NCI-H446 treated with DMSO at 0.1 percent for 48 hours (cell line): ENCODE results near the gene NEUROD4.

Source experiments
- DNase-seq: peaks from one replicate; lab custom pipeline; 2025; lab: John Stamatoyannopoulos, UW

The NEUROD4 gene

DNA sequence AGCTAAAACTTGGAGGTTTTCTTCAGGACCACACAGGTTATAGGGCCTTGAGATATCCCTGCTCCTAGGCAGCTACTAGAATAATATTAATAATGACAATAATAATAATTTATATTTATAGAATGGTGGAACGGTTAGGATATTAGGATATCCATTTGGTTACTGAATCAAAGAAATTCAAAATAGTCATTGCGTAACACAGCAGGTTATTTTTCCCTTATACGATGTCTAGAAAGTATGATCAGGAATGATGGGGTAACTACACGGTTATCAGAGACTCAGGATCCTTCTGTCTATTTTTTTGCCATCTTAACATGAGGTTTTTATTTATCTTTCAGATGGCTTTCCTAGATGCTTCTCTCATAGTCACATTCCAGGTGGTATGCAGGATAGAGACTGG, 39.0 kb downstream of the NEUROD4 start:
- no peak for DNase-seq

DNA sequence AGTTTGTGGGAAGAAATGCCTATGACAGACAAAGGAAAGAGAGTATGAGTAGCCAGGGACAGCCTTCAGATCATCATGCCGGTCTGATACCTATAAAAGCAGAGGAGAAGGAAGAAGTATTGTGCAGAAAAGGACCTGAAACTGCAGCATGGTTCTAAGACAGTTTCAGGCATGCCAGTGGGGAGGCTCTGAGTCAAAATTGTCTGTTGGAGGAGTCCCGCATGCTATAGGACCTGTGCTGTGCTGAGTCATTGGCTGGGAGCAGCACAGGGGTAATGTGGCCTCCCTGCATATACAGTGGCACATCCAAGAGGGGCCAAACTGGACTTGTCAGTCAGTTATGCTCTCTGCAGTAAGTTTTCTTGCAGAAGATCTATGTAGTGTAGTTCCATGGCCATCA, 40.7 kb downstream of the NEUROD4 start:
- DNase-seq, result peak; percentile 51

DNA sequence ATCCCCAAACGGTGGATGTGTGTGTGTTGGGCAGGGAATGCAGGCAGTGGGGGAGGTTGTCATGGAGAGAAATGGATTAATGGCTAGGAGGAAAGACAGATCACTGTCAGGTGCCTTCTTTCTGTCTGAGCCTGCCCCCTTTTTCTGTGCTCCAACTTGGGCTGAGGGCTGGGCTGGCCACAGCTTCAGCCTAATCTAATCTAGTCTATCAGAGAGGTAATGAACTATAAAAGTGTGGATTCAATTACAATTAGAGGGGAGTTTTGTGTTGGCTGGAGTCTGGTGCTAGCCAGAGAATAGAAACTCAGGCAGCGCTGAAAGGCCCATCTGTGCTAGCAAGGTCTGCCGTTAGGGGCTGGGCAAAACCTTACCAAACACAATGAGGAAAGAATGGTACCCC, 41.2 kb downstream of the NEUROD4 start:
- peak; percentile 75 for DNase-seq

- no peak for DNase-seq
Measured at GRCh38 chr12:55063291-55063690, 43.5 kb downstream of the NEUROD4 start.

DNA sequence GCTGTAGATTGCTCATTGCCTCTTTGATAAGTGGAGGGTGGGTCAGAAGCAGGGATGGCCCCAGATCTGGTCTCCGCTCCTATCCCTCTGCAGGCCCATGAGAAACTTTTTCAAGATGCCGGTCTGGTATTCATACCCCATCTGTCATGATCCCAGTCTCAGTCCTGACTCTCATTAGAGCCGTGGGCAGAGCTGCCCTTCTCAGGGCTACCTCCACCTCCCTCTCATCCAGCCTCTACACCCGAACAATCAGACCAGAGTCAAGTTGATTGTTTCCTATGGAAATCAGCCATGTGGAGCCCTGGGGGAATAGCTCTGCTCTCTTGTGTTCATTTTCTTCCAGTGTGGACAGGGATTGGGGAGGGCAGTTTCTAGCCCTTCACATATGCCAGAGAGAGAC, 45.8 kb downstream of the NEUROD4 start:
- DNase-seq, result no peak

DNA sequence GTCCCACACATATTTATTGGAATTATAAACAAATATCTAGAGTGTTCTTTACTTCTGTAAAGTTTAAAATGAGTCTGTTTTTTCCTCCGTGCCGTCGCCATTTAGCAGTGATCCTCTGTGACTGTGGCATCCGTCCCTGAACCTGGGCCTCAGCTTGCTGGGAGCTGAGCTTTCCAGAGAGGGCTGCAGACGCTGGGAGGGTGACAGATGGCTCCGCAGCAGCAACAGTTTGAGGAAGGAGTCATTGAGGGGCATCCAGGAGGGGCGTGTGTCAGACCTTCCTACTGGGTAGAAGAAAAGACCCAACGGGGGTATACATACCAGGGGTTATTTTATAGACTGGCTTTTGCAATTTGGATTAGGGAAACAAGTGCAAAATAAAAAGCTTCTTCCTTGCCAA, 47.9 kb downstream of the NEUROD4 start:
- peak; percentile 67 for DNase-seq

- peak; percentile 90 for DNase-seq
Measured at GRCh38 chr12:55068416-55069010, 48.7 kb downstream of the NEUROD4 start.

- DNase-seq, result peak; percentile 56
Measured at GRCh38 chr12:55072083-55072482, 52.3 kb downstream of the NEUROD4 start.

DNA sequence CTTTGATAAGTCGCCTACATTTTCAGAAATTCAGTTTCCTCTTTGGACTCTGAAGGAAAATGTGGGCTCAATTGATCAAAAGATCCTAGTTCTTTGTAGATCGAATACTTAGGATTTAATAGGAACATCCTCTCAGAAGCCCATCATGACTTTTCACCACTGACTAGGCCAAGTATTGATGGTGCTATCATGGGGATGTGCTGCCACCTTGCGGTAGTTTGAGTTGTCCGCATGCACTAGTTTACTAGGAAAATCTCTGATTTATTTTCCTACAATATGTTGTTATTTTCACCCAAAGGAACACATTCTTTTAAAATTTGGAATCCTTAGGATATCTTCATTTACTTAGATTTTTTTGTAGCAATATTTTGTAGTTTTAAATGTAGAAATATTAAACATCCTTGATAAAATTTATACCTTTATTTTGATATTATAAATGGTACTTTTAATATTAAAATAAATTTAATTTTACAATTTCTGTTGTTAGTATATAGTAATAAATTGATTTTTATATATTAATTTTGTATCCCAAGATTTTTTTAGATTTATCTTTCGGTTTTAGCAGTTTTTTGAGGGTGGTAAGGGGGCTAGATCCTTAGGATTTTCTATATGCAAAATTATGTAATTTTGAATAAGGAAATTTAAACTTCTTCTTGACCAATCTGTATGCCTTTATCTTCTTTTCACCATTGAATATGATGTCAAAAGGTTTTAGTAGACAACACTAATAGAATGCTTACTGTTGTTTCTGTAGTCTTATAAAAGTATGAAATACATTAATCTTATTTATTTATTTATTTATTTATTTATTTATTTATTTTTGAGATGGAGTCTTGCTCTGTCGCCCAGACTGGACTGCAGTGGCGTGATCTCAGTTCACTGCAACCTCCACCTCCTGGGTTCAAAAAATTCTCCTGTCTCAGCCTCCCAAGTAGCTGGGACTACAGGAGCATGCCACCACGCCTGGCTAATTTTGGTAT, 53.6 kb downstream of the NEUROD4 start:
- peak; percentile 41 for DNase-seq

- DNase-seq, result no peak
Measured at GRCh38 chr12:55074806-55075205, 55.0 kb downstream of the NEUROD4 start.
